PC-3 (cell line): Measurements from ENCODE around the gene SWT1. TPM values are rescaled to one million over a fixed set of nuclear protein-coding genes. Genes with fewer than 3 reads are reported as not detected.
A peak's percentile ranks its signal among the peaks of the same experiment; 100 is the strongest.

Source experiments
- ATAC-seq: fragments of 200-7000 bp; cut with Tn5 transposase; 2 replicates; pipeline ENCODE4 v1.9.1; 2020; ENCODE audit warnings: mild to moderate bottlenecking, moderate library complexity
- BruUV-seq: library from RNA; stranded (reverse); fragments of 400-500 nt; replicated peaks from 2 replicates; lab custom pipeline; 2021; lab: Mats Ljungman, UMichigan
- CTCF ChIA-PET: fragments of 300-600 bp; sonication (Branson Sonifier 250); formaldehyde crosslinking; loops from one replicate; lab custom pipeline; 2022; ENCODE audit warnings: antibody characterized with exemption; lab: Charles Lee
- POLR2A ChIA-PET: fragments of 300-600 bp; sonication (Branson Sonifier 250); formaldehyde crosslinking; loops from one replicate; lab custom pipeline; 2022; ENCODE audit warnings: antibody characterized with exemption; ENCODE audit not compliant: unreplicated experiment; lab: Charles Lee
- DNase-seq: peaks from one replicate; pipeline ENCODE4 v3.0.0-alpha.2; 2015
- H2AFZ ChIP-seq: fragments of 300-600 bp; sonication (generic); 2 replicates; pipeline ENCODE4 v1.6.0; 2016; ENCODE audit warnings: antibody characterized with exemption, low read length
- H3F3A ChIP-seq: fragments of 300-600 bp; sonication (generic); one replicate; pipeline ENCODE4 v1.6.0; 2017; ENCODE audit warnings: antibody characterized with exemption, low read length, control low read depth, mild to moderate bottlenecking; ENCODE audit not compliant: unreplicated experiment
- H3K27ac ChIP-seq: fragments of 300-600 bp; sonication (generic); 2 replicates; pipeline ENCODE4 v1.5.1; 2016; ENCODE audit warnings: mild to moderate bottlenecking, low read length
- H3K27me3 ChIP-seq: fragments of 300-600 bp; sonication (generic); 2 replicates; pipeline ENCODE4 v1.6.1; 2016; ENCODE audit warnings: low read length, mixed read lengths
- H3K36me3 ChIP-seq: fragments of 300-600 bp; sonication (generic); 2 replicates; pipeline ENCODE4 v1.6.1; 2016; ENCODE audit warnings: low read depth, mixed run types, low read length, mixed read lengths
- H3K4me1 ChIP-seq: fragments of 300-600 bp; sonication (generic); 2 replicates; pipeline ENCODE4 v1.5.1; 2016; ENCODE audit warnings: low read length; ENCODE audit not compliant: insufficient read depth
- H3K4me2 ChIP-seq: fragments of 300-600 bp; sonication (generic); 2 replicates; pipeline ENCODE4 v1.6.0; 2016; ENCODE audit warnings: low read length
- H3K4me3 ChIP-seq: fragments of 300-600 bp; sonication (generic); 2 replicates; pipeline ENCODE4 v1.5.1; 2016; ENCODE audit warnings: mild to moderate bottlenecking, low read length, mixed read lengths
- H3K79me2 ChIP-seq: fragments of 300-600 bp; sonication (generic); 2 replicates; pipeline ENCODE4 v1.6.1; 2017; ENCODE audit warnings: low read length, mixed read lengths
- H3K9ac ChIP-seq: fragments of 300-600 bp; sonication (generic); 2 replicates; pipeline ENCODE4 v1.6.0; 2016; ENCODE audit warnings: mild to moderate bottlenecking, low read length
- H3K9me2 ChIP-seq: fragments of 300-600 bp; sonication (generic); replicated peaks from 2 replicates; pipeline ENCODE4 v1.6.1; 2016; ENCODE audit warnings: mixed run types, low read length, mixed read lengths
- H3K9me3 ChIP-seq: fragments of 300-600 bp; sonication (generic); 2 replicates; pipeline ENCODE4 v1.6.1; 2016; ENCODE audit warnings: low read length, mixed read lengths
- H4K20me1 ChIP-seq: fragments of 300-600 bp; sonication (generic); 2 replicates; pipeline ENCODE4 v1.6.1; 2016; ENCODE audit warnings: low read length, mixed read lengths
- EZH2 ChIP-seq: fragments of 300-600 bp; sonication (generic); IDR thresholded peaks from one replicate; pipeline ENCODE4 v1.6.1; 2017; ENCODE audit warnings: antibody characterized with exemption, mild to moderate bottlenecking, low read length; ENCODE audit not compliant: unreplicated experiment
- EZH2phosphoT487 ChIP-seq: fragments of 300-600 bp; sonication (generic); IDR thresholded peaks from 2 replicates; pipeline ENCODE4 v1.6.1; 2018; ENCODE audit warnings: mild to moderate bottlenecking, antibody characterized with exemption, low read length, borderline replicate concordance
- intact Hi-C: fragments of 100-400 bp; cut with micrococcal nuclease; formaldehyde crosslinking; loops from 2 replicates; pipeline ENCODE4 v1.9.0; 2023
- total RNA-seq: library from RNA; depleted of rRNA; stranded (reverse); fragments of >200 nt; gene quantifications from 2 replicates; pipeline ENCODE4 v1.2.3, GENCODE V29; 2014
- TF ChIP-seq, protein P1 (sequence below): fragments of 300-600 bp; sonication (generic); conservative IDR thresholded peaks from 2 replicates; pipeline ENCODE4 v1.5.1; 2017; ENCODE audit warnings: antibody characterized with exemption, low read depth, mild to moderate bottlenecking, low read length

SWT1 gene
- total RNA-seq, 1 experiment from 2014 or later: 0.69 TPM

- Histone ChIP-seq H3K36me3 (no peaks in the 10 kb centered on the region), H3K9ac (no peak overlapping the region), H3K27me3 (no peaks in the 10 kb centered on the region), H3K27ac (no peak overlapping the region), H3K4me3 (no peak overlapping the region), H3K4me2 (no peak overlapping the region), H3K9me2 (no peaks in the 10 kb centered on the region), H3F3A (no peaks in the 10 kb centered on the region), H3K4me1 (peaks cover 9% of the 10 kb centered on the region), H3K9me3 (no peaks in the 10 kb centered on the region), H3K79me2 (no peaks in the 10 kb centered on the region), H2AFZ (no peak overlapping the region), H4K20me1 (no peaks in the 10 kb centered on the region)
- intact Hi-C loops: loop anchor here (2.0 to 5.0 kb wide), 2 partner anchors 71 to 434 kb away; no protein-coding TSS in a partner anchor
- DNase-seq (no peak), ATAC-seq (no peak)
- CTCF ChIA-PET: no interaction called here
- no TSS peak for BruUV-seq
- no peak for TF ChIP-seq EZH2phosphoT487
- TF ChIP-seq, protein P1, sequence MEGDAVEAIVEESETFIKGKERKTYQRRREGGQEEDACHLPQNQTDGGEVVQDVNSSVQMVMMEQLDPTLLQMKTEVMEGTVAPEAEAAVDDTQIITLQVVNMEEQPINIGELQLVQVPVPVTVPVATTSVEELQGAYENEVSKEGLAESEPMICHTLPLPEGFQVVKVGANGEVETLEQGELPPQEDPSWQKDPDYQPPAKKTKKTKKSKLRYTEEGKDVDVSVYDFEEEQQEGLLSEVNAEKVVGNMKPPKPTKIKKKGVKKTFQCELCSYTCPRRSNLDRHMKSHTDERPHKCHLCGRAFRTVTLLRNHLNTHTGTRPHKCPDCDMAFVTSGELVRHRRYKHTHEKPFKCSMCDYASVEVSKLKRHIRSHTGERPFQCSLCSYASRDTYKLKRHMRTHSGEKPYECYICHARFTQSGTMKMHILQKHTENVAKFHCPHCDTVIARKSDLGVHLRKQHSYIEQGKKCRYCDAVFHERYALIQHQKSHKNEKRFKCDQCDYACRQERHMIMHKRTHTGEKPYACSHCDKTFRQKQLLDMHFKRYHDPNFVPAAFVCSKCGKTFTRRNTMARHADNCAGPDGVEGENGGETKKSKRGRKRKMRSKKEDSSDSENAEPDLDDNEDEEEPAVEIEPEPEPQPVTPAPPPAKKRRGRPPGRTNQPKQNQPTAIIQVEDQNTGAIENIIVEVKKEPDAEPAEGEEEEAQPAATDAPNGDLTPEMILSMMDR: no peak
- TF ChIP-seq EZH2: no peak
- POLR2A ChIA-PET: no interaction called here
These were observed 84.2 kb downstream of the SWT1 start for GRCh38 chr1:185241127-185241526.

GRCh38 chr1:185244015-185244747, 87.2 kb downstream of the SWT1 start:
- H4K20me1 ChIP-seq: no peaks in the 10 kb centered on the region
- H3F3A ChIP-seq: no peaks in the 10 kb centered on the region
- ChIA-PET CTCF (interaction anchor here (0.6 to 1.0 kb wide), 2 partner anchors 73 to 259 kb away, joined by 4 to 5 read pairs; partner anchors contain the start of gene IVNS1ABP), POLR2A (interaction anchor here (0.5 kb wide), 1 partner anchor 1026 kb away, joined by 4 read pairs; no protein-coding TSS in a partner anchor)
- H3K4me3 ChIP-seq: no peak overlapping the region
- no peaks in the 10 kb centered on the region for H3K9me3 ChIP-seq
- no peak for TF ChIP-seq EZH2
- no peak for TF ChIP-seq EZH2phosphoT487
- TF ChIP-seq, protein P1: no peak
- no peaks in the 10 kb centered on the region for H3K9me2 ChIP-seq
- no TSS peak for BruUV-seq
- H3K9ac ChIP-seq: no peak overlapping the region
- H3K27me3 ChIP-seq: no peaks in the 10 kb centered on the region
- peaks cover 9% of the 10 kb centered on the region for H3K4me1 ChIP-seq
- intact Hi-C loops: loop anchor here (1.0 to 5.0 kb wide), 2 partner anchors 37 to 68 kb away; no protein-coding TSS in a partner anchor
- H3K79me2 ChIP-seq: no peaks in the 10 kb centered on the region
- no peak overlapping the region for H2AFZ ChIP-seq
- peak overlapping the region; percentile 50; the same call in 1 of the 2 replicates for H3K27ac ChIP-seq
- peak overlapping the region; percentile 53 for H3K4me2 ChIP-seq
- no peaks in the 10 kb centered on the region for H3K36me3 ChIP-seq
- ATAC-seq: peak; percentile 100
- DNase-seq: peak; percentile 77

GRCh38 chr1:185245466-185245865, 88.5 kb downstream of the SWT1 start:
- CTCF ChIA-PET: no interaction called here
- POLR2A ChIA-PET: no interaction called here
- no peaks in the 10 kb centered on the region for H4K20me1 ChIP-seq
- H3K9ac ChIP-seq: no peak overlapping the region
- H3K4me1 ChIP-seq: peaks cover 9% of the 10 kb centered on the region
- no peak overlapping the region for H2AFZ ChIP-seq
- TF ChIP-seq, protein P1: no peak
- no peak for TF ChIP-seq EZH2
- no peak for TF ChIP-seq EZH2phosphoT487
- no TSS peak for BruUV-seq
- no peak overlapping the region for H3K4me2 ChIP-seq
- DNase-seq: peak; percentile 29
- H3F3A ChIP-seq: no peaks in the 10 kb centered on the region
- H3K36me3 ChIP-seq: no peaks in the 10 kb centered on the region
- no peaks in the 10 kb centered on the region for H3K9me3 ChIP-seq
- no peaks in the 10 kb centered on the region for H3K79me2 ChIP-seq
- no peak overlapping the region for H3K27ac ChIP-seq
- ATAC-seq: no peak
- intact Hi-C loops: no loop called here
- H3K9me2 ChIP-seq: no peaks in the 10 kb centered on the region
- H3K4me3 ChIP-seq: no peak overlapping the region
- H3K27me3 ChIP-seq: no peaks in the 10 kb centered on the region
